ENCODE measurements around the gene RSPH1.

GRCh38 chr21:42535602-42536171, 39.7 kb upstream of the RSPH1 start:
- no peak for TF ChIP-seq CTCF (IDR thresholded peaks at IDR 0.05)
- no peak for TF ChIP-seq POLR2A (IDR thresholded peaks at IDR 0.05)
